ENCODE data around the gene ZDHHC22.

ZDHHC22 gene

GRCh38 chr14:77106666-77107065 lies 34.9 kb downstream of the ZDHHC22 start:
- DNase-seq: no peak

GRCh38 chr14:77105145-77105939 lies 36.2 kb downstream of the ZDHHC22 start:
- peak in 33 of 58 donors; percentile 16 to 91 (median 49) for DNase-seq

- DNase-seq: peak in 2 of 58 donors; percentile 30 to 32
Measured at GRCh38 chr14:77104393-77104792, 37.2 kb downstream of the ZDHHC22 start.

GRCh38 chr14:77103951-77104350 lies 37.6 kb downstream of the ZDHHC22 start:
- DNase-seq: peak in 11 of 58 donors; percentile 14 to 44 (median 25)

- no peak for DNase-seq
Measured at GRCh38 chr14:77103475-77103874, 38.1 kb downstream of the ZDHHC22 start.

GRCh38 chr14:77102154-77102553 lies 39.4 kb downstream of the ZDHHC22 start:
- peak in 13 of 58 donors; percentile 19 to 67 (median 26) for DNase-seq

GRCh38 chr14:77100961-77101360 lies 40.6 kb downstream of the ZDHHC22 start:
- no peak for DNase-seq

- peak in 3 of 58 donors; percentile 32 to 78 (median 67) for DNase-seq
Measured at GRCh38 chr14:77099425-77100167, 42.0 kb downstream of the ZDHHC22 start.

- peak in 55 of 58 donors; percentile 31 to 91 (median 73) for DNase-seq
Measured at GRCh38 chr14:77098529-77099353, 42.9 kb downstream of the ZDHHC22 start.

GRCh38 chr14:77097700-77098528 lies 43.7 kb downstream of the ZDHHC22 start, which contains the start of gene CIPC:
CIPC (plus strand) TSS chr14:77098258; CDS start chr14:77105709, 7,451 bp downstream.
- peak; percentile 93 to 100 (median 99) for DNase-seq

- peak in 1 of 58 donors; percentile 71 for DNase-seq
Measured at GRCh38 chr14:77097006-77097699, 44.4 kb downstream of the ZDHHC22 start.

GRCh38 chr14:77094672-77095284 lies 46.8 kb downstream of the ZDHHC22 start:
- DNase-seq: peak in 47 of 58 donors; percentile 7 to 80 (median 40)

- no peak for DNase-seq
Measured at GRCh38 chr14:77092676-77093075, 48.9 kb downstream of the ZDHHC22 start.

GRCh38 chr14:77091518-77091917 lies 50.1 kb downstream of the ZDHHC22 start:
- no peak for DNase-seq

- DNase-seq: no peak
Measured at GRCh38 chr14:77088645-77089044, 52.9 kb downstream of the ZDHHC22 start.

GRCh38 chr14:77088219-77088618 lies 53.4 kb downstream of the ZDHHC22 start:
- no peak for DNase-seq

- no peak for DNase-seq
Measured at GRCh38 chr14:77087631-77088030, 54.0 kb downstream of the ZDHHC22 start.

GRCh38 chr14:77086951-77087350 lies 54.6 kb downstream of the ZDHHC22 start:
- DNase-seq: no peak

GRCh38 chr14:77086017-77086727 lies 55.4 kb downstream of the ZDHHC22 start:
- no peak for DNase-seq

Measured in anterior cingulate cortex (tissue), 58 donors.